ENCODE measurements around the gene GHRHR.

The GHRHR gene

DNA sequence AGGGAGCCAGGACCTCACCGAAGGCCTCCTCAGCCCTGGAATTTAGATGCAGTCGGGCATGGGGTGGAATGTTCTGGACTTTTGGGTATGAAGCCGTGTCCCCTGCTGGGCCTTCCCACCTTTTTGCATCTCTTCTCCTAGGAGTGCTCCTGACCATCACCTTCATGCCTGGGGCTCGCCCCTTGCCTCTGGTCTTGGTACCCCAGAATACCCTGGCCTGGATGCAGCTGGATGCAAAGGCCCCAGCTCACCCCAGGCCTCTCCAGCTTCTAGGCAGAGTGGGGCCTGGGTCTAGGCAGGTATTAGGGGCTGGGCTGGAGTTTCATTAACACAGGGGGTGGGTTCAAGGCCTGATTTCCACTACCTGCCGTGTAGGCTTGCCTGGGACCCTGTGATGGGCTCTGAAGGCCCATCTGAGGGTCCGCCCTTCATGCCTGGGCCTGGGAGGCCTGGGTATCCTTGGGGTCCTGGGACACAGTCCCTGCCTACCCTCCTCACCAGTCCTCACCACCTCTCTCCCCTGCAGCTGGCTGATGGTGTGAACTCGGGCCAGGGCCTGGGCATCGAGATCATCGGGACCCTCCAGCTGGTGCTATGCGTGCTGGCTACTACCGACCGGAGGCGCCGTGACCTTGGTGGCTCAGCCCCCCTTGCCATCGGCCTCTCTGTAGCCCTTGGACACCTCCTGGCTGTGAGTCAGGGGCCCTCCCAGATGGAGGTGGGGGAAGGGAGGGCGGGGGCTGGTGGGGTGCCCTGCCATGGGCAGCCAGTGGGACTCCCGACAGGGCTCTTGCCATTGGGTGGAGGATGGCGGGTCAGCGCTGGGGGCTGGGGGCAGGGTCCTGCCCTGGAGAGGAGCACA is 42.0 kb upstream of the GHRHR start:
- no peak for DNase-seq (ENCODE audit: low read depth, low spot score)
- Histone ChIP-seq H3K4me1 (ENCODE audit: control insufficient read depth, insufficient read depth, low read length) (no peaks in the 10 kb centered on the region), H3K9me3 (ENCODE audit: control insufficient read depth, insufficient read depth, low read length) (no peaks in the 10 kb centered on the region), H3K36me3 (ENCODE audit: control insufficient read depth, insufficient read depth, low read length) (no peaks in the 10 kb centered on the region), H3K27me3 (ENCODE audit: control insufficient read depth, insufficient read depth, low read length) (no peaks in the 10 kb centered on the region), H3K27ac (ENCODE audit: low read length) (no peak overlapping the region), H3K4me3 (ENCODE audit: low read length) (no peak overlapping the region)
- no CpG with 5 or more reads among the region's 19 CpGs for WGBS (ENCODE audit: insufficient coverage, insufficient read length)

DNA sequence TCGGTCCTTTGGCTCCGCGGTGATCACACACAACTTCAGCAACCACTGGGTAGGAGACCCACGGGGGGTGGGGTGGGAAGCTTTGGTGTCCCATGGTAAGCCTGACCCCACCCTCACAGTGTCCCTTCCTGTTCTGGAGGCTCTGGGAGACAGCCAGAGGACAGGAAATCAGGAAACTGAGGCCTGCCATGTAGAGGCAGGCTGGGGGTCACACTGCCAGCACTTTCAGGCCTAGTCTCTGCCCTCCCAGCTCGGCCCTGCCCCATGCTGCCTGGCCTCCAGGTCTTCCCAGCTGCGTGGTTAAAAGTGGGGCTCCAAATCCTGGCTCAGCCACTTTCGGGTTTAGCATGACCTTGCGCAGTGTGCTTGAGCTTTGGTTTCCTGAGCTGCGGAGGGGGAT is 41.2 kb upstream of the GHRHR start:
- WGBS (ENCODE audit: insufficient coverage, insufficient read length), result no CpG with 5 or more reads among the region's 9 CpGs
- no peak overlapping the region for H3K4me3 ChIP-seq (ENCODE audit: low read length)
- no peak for DNase-seq (ENCODE audit: low read depth, low spot score)
- no peak overlapping the region for H3K27ac ChIP-seq (ENCODE audit: low read length)
- no peaks in the 10 kb centered on the region for H3K9me3 ChIP-seq (ENCODE audit: control insufficient read depth, insufficient read depth, low read length)
- no peaks in the 10 kb centered on the region for H3K4me1 ChIP-seq (ENCODE audit: control insufficient read depth, insufficient read depth, low read length)
- H3K36me3 ChIP-seq (ENCODE audit: control insufficient read depth, insufficient read depth, low read length), result no peaks in the 10 kb centered on the region
- H3K27me3 ChIP-seq (ENCODE audit: control insufficient read depth, insufficient read depth, low read length), result no peaks in the 10 kb centered on the region

DNA sequence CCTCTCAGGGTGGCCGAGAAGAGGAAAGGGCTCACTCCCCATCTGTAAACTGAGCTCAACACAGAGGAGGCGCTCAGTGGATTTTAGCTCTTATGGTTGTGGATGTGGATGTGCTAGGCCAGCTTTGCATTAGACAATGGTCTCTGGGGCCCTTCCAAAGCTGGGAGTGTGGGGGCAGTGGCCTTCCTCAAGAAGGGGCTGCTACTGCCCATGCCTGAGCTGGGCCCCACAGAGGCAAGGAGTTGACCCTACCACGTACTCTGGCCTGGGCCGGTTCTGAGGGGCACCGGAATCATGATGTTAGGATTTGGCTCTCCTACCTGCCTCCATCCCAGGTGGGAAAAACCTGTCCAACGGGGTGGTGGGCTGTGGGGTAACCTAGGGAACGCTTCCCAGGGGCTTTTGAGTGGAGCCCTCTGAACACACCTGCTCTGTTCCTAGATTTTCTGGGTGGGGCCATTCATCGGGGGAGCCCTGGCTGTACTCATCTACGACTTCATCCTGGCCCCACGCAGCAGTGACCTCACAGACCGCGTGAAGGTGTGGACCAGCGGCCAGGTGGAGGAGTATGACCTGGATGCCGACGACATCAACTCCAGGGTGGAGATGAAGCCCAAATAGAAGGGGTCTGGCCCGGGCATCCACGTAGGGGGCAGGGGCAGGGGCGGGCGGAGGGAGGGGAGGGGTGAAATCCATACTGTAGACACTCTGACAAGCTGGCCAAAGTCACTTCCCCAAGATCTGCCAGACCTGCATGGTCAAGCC is 40.6 kb upstream of the GHRHR start:
- Histone ChIP-seq H3K27me3 (ENCODE audit: control insufficient read depth, insufficient read depth, low read length) (no peaks in the 10 kb centered on the region), H3K27ac (ENCODE audit: low read length) (no peak overlapping the region), H3K4me1 (ENCODE audit: control insufficient read depth, insufficient read depth, low read length) (no peaks in the 10 kb centered on the region), H3K9me3 (ENCODE audit: control insufficient read depth, insufficient read depth, low read length) (no peaks in the 10 kb centered on the region), H3K36me3 (ENCODE audit: control insufficient read depth, insufficient read depth, low read length) (no peaks in the 10 kb centered on the region), H3K4me3 (ENCODE audit: low read length) (no peak overlapping the region)
- DNase-seq (ENCODE audit: low read depth, low spot score), result no peak
- no CpG with 5 or more reads among the region's 19 CpGs for WGBS (ENCODE audit: insufficient coverage, insufficient read length)

DNA sequence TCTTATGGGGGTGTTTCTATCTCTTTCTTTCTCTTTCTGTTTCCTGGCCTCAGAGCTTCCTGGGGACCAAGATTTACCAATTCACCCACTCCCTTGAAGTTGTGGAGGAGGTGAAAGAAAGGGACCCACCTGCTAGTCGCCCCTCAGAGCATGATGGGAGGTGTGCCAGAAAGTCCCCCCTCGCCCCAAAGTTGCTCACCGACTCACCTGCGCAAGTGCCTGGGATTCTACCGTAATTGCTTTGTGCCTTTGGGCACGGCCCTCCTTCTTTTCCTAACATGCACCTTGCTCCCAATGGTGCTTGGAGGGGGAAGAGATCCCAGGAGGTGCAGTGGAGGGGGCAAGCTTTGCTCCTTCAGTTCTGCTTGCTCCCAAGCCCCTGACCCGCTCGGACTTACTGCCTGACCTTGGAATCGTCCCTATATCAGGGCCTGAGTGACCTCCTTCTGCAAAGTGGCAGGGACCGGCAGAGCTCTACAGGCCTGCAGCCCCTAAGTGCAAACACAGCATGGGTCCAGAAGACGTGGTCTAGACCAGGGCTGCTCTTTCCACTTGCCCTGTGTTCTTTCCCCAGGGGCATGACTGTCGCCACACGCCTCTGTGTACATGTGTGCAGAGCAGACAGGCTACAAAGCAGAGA is 39.9 kb upstream of the GHRHR start:
- WGBS (ENCODE audit: insufficient coverage, insufficient read length), result no CpG with 5 or more reads among the region's 13 CpGs
- no peaks in the 10 kb centered on the region for H3K27me3 ChIP-seq (ENCODE audit: control insufficient read depth, insufficient read depth, low read length)
- H3K9me3 ChIP-seq (ENCODE audit: control insufficient read depth, insufficient read depth, low read length), result no peaks in the 10 kb centered on the region
- H3K36me3 ChIP-seq (ENCODE audit: control insufficient read depth, insufficient read depth, low read length), result no peaks in the 10 kb centered on the region
- no peaks in the 10 kb centered on the region for H3K4me1 ChIP-seq (ENCODE audit: control insufficient read depth, insufficient read depth, low read length)
- no peak for DNase-seq (ENCODE audit: low read depth, low spot score)
- H3K4me3 ChIP-seq (ENCODE audit: low read length), result no peak overlapping the region
- no peak overlapping the region for H3K27ac ChIP-seq (ENCODE audit: low read length)

DNA sequence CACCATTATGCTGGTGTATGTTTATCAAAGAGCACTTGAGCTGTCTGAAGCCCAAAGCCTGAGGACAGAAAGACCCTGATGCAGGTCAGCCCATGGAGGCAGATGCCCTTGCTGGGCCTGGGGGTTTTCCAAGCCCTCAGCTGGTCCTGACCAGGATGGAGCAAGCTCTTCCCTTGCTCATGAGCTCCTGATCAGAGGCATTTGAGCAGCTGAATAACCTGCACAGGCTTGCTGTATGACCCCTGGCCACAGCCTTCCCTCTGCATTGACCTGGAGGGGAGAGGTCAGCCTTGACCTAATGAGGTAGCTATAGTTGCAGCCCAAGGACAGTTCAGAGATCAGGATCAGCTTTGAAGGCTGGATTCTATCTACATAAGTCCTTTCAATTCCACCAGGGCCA is 39.1 kb upstream of the GHRHR start:
- Histone ChIP-seq H3K9me3 (ENCODE audit: control insufficient read depth, insufficient read depth, low read length) (no peaks in the 10 kb centered on the region), H3K27ac (ENCODE audit: low read length) (no peak overlapping the region), H3K36me3 (ENCODE audit: control insufficient read depth, insufficient read depth, low read length) (no peaks in the 10 kb centered on the region), H3K4me1 (ENCODE audit: control insufficient read depth, insufficient read depth, low read length) (no peaks in the 10 kb centered on the region), H3K27me3 (ENCODE audit: control insufficient read depth, insufficient read depth, low read length) (no peaks in the 10 kb centered on the region), H3K4me3 (ENCODE audit: low read length) (no peak overlapping the region)
- DNase-seq (ENCODE audit: low read depth, low spot score), result no peak

DNA sequence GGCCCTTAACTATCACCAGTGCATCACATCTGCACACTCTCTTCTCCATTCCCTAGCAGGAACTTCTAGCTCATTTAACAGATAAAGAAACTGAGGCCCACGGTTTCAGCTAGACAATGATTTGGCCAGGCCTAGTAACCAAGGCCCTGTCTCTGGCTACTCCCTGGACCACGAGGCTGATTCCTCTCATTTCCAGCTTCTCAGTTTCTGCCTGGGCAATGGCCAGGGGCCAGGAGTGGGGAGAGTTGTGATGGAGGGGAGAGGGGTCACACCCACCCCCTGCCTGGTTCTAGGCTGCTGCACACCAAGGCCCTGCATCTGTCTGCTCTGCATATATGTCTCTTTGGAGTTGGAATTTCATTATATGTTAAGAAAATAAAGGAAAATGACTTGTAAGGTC is 38.6 kb upstream of the GHRHR start:
- Histone ChIP-seq H3K27me3 (ENCODE audit: control insufficient read depth, insufficient read depth, low read length) (no peaks in the 10 kb centered on the region), H3K9me3 (ENCODE audit: control insufficient read depth, insufficient read depth, low read length) (no peaks in the 10 kb centered on the region), H3K4me1 (ENCODE audit: control insufficient read depth, insufficient read depth, low read length) (no peaks in the 10 kb centered on the region), H3K36me3 (ENCODE audit: control insufficient read depth, insufficient read depth, low read length) (no peaks in the 10 kb centered on the region), H3K4me3 (ENCODE audit: low read length) (no peak overlapping the region), H3K27ac (ENCODE audit: low read length) (no peak overlapping the region)
- no CpG with 5 or more reads among the region's 2 CpGs for WGBS (ENCODE audit: insufficient coverage, insufficient read length)
- no peak for DNase-seq (ENCODE audit: low read depth, low spot score)

DNA sequence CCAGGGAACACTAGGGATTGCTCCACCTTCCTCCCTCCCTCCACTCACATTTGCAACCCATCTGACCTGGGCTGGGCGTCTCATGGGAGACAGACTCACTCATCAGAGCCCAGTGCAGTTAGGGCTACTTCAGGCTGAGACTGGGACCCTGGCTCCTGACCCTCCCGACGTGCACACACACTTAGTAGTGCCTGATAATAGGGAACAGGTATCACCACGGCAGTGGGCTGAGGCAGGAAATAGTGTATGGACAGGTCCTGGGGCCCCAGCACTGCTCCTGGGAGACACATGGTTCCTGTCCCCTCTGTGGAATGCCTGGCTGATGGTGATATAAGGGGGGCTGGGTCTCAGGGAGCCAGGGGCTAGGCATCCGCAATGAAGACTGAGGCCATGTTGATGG is 37.8 kb upstream of the GHRHR start:
- Histone ChIP-seq H3K27ac (ENCODE audit: low read length) (no peak overlapping the region), H3K36me3 (ENCODE audit: control insufficient read depth, insufficient read depth, low read length) (no peaks in the 10 kb centered on the region), H3K9me3 (ENCODE audit: control insufficient read depth, insufficient read depth, low read length) (no peaks in the 10 kb centered on the region), H3K27me3 (ENCODE audit: control insufficient read depth, insufficient read depth, low read length) (no peaks in the 10 kb centered on the region), H3K4me3 (ENCODE audit: low read length) (no peak overlapping the region), H3K4me1 (ENCODE audit: control insufficient read depth, insufficient read depth, low read length) (no peaks in the 10 kb centered on the region)
- no CpG with 5 or more reads among the region's 5 CpGs for WGBS (ENCODE audit: insufficient coverage, insufficient read length)
- DNase-seq (ENCODE audit: low read depth, low spot score), result no peak

DNA sequence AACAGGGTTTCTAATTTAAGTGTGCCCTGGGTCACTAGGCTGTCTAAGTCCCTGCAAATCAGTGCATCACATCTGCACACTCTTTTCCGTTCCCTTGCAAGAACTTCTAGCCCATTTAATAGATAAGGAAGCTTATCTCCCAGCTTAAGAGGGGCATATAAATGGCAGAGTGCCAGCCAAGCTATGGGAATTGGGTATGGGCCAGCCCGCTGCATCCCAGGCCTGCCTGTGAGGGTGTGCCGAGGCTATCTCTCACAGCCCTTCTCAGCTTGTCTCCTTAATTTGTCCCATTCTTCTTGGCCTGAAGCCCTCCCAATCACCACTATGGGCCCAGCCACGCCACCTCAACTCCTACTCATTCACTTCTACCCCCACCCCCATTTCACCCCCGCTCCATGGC is 37.4 kb upstream of the GHRHR start:
- H3K27me3 ChIP-seq (ENCODE audit: control insufficient read depth, insufficient read depth, low read length), result no peaks in the 10 kb centered on the region
- WGBS (ENCODE audit: insufficient coverage, insufficient read length), result 100% methylated on average over 1 of the region's 5 CpGs
- no peak for DNase-seq (ENCODE audit: low read depth, low spot score)
- H3K4me3 ChIP-seq (ENCODE audit: low read length), result no peak overlapping the region
- no peaks in the 10 kb centered on the region for H3K36me3 ChIP-seq (ENCODE audit: control insufficient read depth, insufficient read depth, low read length)
- no peaks in the 10 kb centered on the region for H3K4me1 ChIP-seq (ENCODE audit: control insufficient read depth, insufficient read depth, low read length)
- no peaks in the 10 kb centered on the region for H3K9me3 ChIP-seq (ENCODE audit: control insufficient read depth, insufficient read depth, low read length)
- no peak overlapping the region for H3K27ac ChIP-seq (ENCODE audit: low read length)

DNA sequence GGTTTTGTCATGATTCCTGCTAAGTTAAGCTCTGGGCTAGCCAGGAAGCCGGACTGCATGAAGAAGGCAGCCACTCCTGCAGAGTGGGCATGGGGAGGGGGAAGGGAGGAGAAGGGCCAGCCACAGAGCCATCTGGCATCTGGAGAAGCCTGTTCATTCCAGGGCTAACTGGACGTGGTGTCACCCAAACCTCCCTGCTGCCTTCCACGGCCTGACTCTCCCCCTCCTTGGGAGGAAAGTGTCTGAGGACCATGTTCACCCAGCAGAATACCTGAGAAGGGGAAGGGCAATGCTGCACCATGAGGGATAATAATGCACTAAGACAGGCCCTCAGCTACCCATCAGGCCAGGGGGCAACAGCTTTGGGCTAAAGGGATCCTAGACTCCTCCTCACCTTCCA is 36.7 kb upstream of the GHRHR start:
- no peak overlapping the region for H3K4me3 ChIP-seq (ENCODE audit: low read length)
- no peak for DNase-seq (ENCODE audit: low read depth, low spot score)
- WGBS (ENCODE audit: insufficient coverage, insufficient read length), result no CpG with 5 or more reads among the region's 3 CpGs
- no peaks in the 10 kb centered on the region for H3K27me3 ChIP-seq (ENCODE audit: control insufficient read depth, insufficient read depth, low read length)
- H3K36me3 ChIP-seq (ENCODE audit: control insufficient read depth, insufficient read depth, low read length), result no peaks in the 10 kb centered on the region
- no peak overlapping the region for H3K27ac ChIP-seq (ENCODE audit: low read length)
- H3K4me1 ChIP-seq (ENCODE audit: control insufficient read depth, insufficient read depth, low read length), result no peaks in the 10 kb centered on the region
- no peaks in the 10 kb centered on the region for H3K9me3 ChIP-seq (ENCODE audit: control insufficient read depth, insufficient read depth, low read length)

DNA sequence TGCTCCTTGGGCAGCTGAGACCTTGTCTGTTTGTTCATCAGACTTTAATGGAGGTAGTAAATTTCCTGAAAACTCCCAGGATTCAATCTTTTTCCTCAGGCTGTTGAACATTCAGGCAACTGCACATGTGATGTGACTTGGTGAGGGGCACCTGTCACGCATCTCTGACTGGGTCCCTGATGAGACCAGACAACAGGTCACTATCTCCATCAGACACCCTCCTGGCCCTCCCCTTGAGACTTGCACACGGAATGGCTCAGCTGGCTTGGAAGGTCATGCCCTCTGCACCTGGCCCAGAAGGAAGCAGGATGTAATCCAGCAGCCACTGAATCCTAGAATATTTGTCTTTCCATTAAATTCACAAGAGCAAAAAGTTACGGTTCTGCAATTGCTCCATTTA is 36.2 kb upstream of the GHRHR start:
- no CpG with 5 or more reads among the region's 3 CpGs for WGBS (ENCODE audit: insufficient coverage, insufficient read length)
- Histone ChIP-seq H3K27me3 (ENCODE audit: control insufficient read depth, insufficient read depth, low read length) (no peaks in the 10 kb centered on the region), H3K27ac (ENCODE audit: low read length) (no peak overlapping the region), H3K4me1 (ENCODE audit: control insufficient read depth, insufficient read depth, low read length) (no peaks in the 10 kb centered on the region), H3K9me3 (ENCODE audit: control insufficient read depth, insufficient read depth, low read length) (no peaks in the 10 kb centered on the region), H3K4me3 (ENCODE audit: low read length) (no peak overlapping the region), H3K36me3 (ENCODE audit: control insufficient read depth, insufficient read depth, low read length) (no peaks in the 10 kb centered on the region)
- no peak for DNase-seq (ENCODE audit: low read depth, low spot score)
